GM18873 (cell line): Measurements from ENCODE around the gene STAT5A.

Source experiments
- ATAC-seq: cut with Tn5 transposase; IDR thresholded peaks from one replicate; pipeline ENCODE4 v1.9.1; 2021; ENCODE audit warnings: mild to moderate bottlenecking, moderate library complexity, moderate number of reproducible peaks; ENCODE audit not compliant: unreplicated experiment, low FRiP score

STAT5A gene

DNA sequence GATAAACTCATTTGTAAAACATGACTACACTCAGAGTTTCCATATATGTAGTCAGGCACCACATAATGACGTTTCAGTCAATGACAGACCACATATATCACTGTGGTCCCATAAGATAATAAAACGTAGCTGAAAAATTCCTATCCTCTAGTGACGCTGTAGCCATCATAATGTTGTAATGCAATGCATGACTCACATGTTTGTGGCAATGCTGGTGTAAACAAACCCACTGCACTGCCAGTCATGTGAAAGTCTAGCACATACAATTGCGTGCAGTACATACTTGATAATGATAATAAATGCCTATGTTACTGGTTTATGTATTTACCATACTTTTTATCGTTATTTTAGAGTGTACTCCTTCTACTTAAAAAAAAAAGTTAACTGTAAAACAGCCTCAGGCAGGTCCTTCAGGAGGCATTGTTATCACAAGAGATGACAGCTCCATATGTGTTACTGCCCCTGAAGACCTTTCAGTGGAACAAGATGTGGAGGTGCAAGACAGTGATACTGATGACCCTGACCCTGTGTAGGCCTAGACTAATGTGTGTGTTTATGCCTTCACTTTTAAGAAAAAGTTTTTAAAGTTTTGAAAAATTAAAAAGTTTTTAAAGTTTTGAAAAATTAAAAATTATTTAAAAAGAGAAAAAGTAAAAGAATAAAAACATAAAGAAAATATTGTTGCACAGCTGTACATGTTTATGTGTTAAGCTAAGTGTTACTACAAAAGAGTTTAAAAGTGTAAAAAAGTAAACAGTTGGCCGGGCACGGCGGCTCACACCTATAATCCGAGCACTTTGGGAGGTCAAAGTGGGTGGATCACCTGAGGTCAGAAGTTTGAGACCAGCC lies 21.2 kb upstream of the STAT5A start:
- no peak for ATAC-seq

DNA sequence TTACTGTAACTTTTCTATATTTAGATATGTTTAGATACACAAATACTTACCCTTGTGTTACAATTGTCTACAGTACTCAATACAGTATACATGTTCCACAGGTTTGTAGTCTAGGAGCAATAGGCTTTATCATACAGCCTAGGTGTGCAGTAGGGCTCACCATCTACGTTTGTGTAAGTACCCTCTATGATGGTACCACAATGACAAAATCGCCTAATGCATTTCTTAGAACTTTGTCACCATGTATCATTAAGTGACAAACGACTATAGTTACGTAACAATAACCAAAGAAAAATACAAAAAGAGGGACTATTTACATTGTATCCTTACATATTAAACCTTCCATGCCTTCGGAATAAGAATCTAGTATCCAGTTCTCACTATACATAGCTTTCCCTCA lies 20.1 kb upstream of the STAT5A start:
- no peak for ATAC-seq

DNA sequence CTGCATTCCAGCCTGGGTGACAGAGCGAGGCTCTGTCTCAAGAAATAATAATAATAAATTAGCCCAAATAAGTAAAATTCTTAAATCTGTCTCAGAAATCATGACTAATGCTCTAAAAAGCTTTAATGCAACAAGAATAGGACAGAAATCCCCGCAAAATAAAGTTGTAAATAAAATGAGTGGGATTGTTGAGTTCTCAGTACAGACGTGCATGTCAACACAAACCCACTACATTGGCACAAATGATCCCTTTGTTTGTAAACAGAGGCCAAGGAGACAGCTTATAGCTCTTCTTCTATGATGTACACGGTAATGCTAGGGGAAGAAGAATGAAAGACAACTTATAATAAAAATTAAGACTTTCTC lies 18.1 kb upstream of the STAT5A start:
- ATAC-seq = no peak

DNA sequence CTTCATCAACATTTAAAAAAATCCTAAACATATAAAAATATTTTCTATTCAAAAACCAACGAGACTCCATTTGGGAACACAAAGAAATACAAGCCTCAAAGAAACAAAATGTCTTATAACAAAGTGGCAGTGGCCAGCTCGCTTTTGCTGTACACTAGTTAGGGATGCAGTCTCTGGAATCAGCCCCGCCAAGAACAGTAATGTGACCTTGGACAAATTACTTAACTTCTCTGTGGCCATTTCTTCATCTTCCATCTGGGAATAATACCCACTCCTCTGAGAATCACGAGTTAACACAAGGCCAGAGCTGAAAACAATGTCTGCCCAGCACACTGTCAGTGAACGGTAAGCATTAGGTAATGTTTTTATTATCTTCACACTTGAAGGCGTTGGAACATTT lies 17.7 kb upstream of the STAT5A start:
- no peak for ATAC-seq

DNA sequence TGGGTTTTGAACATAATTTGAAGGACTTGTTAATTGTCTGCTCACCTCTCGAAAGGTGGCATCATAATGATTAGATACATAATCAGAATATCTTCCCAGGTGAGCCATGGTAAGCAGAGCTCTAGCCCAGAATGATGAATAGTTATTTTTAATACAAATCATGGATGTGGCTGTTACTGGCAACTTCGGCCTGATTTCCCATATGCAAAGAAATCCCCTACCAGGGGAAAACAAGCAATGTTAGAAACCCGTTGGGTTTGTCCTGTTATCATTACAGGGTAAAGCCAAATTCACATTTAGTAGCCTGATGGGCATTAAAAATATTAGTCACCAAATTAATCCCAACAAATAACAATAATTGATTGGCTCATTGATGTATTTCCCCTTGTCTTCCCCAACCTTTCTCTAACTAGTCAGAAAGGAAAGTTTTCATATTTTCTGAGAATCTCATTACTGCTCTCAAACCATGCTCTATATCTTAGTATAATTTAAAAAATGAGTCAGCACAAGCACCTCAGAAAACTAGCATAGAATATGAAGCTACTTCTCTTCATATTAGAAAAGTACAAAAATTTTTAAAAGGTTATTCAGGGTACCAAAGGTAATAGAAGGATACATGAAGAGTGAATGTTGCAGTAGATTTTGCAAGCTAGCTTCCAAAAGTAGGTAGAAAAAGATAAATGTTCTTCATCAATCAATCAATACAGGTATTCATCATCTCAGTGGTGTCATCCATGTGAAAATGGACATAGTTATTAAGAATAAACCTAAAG lies 17.1 kb upstream of the STAT5A start:
- no peak for ATAC-seq

DNA sequence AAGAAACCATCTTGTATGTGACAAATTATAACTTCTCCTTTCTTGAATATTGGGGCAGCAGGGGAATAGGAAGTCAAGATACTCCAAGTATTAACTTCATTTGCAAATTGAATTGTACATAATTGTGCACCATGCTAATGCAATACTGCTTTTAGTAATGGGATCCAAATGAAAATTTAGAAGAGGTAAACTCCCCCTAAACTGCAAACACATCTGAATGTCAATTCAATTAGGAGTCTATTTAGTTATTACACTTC lies 16.6 kb upstream of the STAT5A start:
- ATAC-seq = no peak

DNA sequence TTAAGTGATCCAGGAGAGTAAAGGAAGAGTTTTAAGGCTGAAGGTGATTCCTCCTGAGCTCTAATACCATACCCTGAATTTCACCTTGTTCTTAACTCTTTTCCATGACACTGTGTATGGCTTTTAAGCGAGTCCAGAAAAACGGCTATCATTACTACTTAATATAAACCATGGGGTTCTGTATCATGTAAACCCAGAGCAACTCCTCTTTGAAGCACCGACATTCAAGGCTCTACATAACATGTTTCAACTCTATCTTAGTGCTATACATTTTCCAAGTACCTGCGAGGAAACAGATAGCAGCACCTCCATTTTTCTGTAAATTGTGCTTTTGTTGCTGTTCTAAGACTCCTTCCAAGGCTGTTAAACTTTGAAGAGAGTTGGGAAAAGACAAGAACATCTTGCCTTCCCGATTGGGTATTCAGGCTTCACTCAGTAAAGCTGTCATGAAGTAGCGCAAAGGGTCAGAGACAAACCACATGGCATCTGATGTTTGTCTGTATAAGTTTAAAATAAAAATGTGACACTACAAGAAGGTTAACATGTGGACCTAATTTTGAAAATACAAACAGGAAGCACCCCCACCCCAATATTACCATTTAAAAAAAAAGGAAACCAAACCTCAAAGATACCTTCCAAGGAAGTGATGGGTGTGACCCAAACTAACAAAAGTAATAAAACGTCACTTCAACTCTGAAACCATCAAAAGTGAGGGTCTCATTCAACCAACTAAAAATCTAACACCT lies 16.0 kb upstream of the STAT5A start:
- no peak for ATAC-seq

DNA sequence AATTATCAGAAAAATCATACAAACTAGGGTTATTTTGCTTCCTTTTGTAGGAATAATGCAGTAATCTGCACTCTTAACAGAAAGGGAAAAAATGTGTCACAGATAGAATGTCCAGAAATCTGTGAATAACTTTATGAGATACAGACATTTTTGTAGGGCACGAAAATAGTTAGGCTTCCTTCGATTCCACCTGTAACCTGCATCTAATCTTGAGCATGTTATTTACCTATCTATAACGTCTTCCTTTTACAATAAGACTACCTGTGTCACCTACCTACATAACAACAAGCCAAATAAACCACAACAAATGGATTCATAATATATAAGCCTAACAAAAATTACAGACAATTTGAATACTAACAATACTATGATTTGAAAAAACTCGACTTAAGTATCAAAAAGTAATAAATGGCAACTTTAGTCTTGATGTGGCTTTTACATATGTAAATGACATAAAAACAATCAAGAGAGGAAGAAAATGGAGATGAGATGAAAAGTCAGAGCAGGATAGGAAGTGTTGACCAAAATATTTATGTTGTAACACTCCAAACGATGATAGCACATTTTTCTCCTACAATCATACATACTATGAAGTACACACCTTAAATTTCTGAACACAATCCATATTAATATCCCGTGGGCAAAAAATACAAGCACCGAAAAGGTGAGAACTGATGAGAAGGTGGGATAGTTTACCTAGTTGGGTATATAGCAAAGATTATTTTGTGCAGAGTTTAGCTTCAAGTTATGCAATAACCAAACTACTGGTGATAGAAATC lies 14.6 kb upstream of the STAT5A start:
- no peak for ATAC-seq

DNA sequence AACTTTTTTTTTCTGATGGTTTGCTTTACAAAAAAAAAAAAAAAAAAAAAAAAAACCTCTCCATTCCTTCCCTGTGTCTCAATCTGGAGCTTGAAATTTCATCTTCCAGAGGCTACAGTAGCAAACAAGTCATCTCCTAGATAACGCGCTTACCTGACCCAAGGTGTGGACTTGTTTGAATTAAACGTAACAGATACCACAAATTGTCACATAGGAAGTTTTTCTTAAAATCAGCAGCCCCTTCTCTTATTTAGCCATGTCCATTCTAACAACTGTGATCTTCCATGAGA lies 14.1 kb upstream of the STAT5A start:
- no peak for ATAC-seq

DNA sequence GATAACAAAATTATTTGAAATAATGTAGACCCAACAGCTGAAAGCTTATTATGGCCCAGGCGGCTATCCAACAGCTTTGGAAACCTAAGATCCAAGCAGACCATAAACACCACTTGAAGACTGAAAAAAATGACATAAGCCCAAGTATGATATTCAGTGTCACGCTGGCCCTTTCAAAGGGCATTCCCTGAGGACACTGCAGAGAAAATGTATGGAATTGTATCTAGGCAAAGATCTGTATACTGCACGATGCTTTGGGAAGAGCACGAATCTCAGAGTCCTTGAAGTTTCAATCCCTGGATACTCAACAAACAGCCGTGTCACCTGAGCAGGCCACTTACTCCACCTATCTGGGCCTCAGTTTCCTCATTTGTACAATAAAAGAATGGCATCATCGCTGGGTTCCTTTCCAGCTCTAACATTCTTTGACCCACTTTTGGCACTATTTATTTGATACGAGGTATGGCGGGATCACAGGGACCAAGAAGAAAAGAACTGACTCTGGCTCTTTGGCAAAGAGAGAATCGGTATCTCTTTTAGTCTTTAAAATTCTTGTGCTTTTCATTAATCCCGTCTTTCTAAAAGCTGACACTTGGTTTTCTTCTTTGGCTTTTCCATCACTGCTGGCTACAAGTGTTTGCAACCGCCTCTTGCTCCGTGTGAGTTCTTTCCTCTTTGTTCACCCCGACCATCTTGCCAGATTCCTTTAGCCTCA lies 13.3 kb upstream of the STAT5A start:
- no peak for ATAC-seq

DNA sequence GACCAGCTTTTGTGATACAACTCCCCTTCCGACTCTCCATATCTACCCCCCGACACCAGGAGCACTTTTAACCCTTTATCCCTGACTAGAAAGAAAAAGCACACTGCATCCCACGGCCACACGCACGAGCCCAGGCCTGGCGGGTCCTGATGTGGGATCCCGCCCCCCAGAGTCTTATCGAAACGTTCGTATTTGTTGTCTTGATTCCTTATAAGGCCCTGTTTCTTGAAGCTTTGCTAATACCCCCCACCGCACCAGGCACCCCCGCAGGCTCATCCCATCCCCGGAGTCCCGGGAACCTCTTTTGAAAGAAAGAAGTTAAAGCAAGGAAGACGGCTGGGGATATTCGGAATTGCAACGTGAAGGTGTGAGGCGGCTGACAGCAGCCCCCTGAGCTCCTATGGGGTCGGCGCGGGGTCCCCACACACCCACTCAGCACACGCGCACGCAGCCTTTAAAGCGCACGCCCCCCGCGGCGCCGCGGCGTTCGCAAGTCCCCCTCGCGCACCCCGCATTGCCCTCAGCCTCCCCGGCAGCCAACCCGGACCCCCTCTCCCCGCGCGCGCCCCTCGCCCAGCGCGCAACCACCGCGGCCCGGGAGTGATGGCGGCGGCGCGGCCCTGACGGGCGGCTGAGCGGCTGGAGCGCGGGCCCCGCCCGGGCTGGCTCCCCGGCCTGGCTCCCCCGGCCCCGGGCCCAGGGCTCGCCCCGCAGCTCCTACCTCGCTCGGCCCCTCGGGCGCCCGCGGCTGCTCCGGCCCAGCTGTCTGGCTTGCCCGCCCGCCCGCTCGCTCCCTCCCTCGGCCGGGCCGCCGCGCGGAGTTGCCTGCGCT lies 12.6 kb upstream of the STAT5A start:
- ATAC-seq = no peak

DNA sequence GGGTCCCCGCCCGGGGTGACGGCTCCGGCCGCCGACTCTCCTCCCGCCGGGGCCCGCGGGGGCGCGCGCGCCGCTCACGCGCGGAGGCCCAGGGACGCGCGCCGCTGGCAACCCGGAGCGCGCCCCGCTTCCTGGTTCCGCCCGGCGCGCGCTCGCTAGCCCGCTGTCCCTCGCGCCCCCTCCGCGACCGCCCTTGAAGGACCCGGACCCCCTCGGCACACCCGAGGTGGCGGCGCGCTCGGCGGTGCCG lies 12.0 kb upstream of the STAT5A start, which contains the start of gene STAT5B:
TSS of gene STAT5B (minus strand) at position 33 of the 250 bp plus-strand sequence. CDS start 44,264 bp downstream, outside the sequence.
- no peak for ATAC-seq

DNA sequence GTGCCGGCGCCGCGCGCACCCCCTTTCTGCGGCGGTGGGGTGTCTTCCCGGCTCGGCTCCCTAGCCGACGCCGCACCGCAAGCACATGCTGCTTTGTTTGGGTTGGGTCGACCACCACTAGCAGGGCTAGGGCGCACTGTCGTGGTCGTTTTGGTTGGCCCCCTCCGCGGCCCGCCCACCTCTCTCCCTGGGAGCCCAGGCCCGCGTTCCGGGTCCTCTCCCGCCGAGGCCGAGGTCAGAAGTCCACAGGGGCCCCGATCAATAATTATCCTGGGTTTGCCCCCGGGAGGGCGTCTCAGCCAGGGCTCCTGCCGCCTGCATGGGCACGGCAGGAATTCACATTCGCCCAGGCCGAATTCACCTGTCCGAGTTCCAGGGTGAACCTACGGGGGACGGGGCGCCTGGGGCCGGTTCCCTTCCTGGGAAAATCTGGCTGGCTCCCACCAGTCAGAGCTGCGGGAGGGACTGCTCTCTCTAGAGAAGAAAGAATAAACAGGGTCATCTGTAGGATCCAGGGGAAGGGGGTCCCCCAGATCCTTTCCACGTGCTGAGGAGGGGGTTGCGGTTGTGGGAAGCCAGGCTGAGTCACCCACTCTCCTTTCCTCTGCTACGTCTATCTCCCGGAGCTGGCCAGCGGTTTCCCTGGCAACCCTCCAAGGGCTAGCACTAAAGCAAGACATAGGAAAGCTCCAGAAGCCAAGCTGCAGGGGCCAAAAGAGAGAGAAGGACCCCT lies 11.5 kb upstream of the STAT5A start:
- no peak for ATAC-seq

DNA sequence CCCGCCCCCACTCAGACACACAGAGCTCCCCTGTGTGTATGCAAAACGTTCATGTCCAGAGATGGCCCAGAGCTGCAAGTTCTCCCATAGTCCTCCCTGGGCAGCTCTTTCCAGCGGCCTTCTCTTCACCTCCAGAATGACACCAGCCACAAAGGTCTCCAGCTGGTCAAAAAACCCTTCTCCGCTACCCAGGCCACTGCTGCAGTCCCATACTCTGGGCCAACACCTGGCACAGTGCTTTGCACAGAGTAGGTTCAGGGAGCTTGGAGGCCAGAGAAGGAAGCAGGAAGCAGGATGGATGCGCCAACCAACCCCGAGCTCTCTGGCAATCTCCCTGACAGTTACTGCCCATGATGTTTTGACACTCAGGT lies 11.0 kb upstream of the STAT5A start:
- ATAC-seq = no peak

DNA sequence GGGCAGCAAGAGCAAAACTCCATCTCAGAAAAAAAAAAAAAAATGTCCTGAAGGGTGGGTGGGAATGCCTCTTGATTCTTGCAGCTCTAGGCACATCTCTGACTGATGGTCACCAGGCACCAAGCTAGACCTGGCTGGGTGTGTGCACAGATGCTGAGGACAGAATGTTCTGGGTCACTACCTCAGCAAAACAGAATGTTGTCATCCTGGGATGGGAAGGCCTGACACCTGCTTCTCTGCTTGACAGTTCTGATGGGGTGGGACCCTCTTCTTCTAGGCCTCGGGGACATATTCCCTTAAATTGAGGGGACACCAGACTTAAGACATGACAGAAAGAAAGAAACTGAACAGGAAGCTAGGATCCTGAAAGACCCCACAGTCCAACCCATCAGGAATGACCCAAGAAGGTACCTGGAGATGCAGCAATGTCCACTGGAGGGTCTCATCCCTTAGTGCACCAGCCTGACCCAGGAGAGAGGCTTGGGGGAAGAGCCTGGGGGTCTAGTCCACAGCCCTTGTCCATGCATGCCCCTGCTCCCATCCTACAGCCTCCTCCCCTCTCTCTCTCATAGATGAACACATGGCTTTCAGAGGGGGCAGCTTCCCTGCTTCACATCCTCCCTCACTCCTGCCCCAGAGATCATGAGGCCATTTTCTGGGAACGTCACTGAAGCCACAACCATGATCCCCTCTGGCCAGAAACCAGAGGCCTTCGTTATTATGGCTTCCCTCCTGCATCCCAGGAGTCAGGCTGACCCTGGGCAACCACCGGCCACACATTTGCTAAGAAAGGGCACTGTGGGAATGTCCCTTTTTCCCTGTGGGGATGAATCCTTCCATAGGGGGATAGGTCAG lies 8.3 kb upstream of the STAT5A start:
- ATAC-seq = no peak

DNA sequence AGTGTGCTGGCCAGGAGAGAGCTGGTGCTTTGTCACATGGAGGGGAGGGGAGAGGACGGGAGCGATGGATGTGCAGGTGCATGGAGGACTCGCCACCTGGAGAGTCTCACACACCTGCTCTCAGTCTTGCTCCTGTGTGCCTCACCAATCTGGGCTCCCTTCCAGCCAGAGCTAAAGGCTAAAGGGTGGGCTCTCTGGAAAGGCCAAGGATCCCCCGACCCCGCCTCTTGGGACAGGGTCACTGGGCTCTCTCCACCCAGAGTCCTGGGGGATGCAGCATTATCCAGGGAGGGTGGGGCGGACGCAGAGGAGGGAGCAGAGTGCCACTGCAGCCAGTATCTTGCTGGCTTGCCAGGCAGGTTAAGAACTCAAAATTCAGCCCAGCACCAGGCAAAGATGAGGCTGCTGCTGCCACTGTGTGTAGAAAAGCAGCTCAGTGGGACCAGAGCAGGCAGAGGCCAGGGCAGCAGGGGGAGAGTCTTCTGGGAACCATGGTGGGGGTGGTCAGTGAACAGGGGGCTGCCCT lies 6.7 kb upstream of the STAT5A start:
- no peak for ATAC-seq

DNA sequence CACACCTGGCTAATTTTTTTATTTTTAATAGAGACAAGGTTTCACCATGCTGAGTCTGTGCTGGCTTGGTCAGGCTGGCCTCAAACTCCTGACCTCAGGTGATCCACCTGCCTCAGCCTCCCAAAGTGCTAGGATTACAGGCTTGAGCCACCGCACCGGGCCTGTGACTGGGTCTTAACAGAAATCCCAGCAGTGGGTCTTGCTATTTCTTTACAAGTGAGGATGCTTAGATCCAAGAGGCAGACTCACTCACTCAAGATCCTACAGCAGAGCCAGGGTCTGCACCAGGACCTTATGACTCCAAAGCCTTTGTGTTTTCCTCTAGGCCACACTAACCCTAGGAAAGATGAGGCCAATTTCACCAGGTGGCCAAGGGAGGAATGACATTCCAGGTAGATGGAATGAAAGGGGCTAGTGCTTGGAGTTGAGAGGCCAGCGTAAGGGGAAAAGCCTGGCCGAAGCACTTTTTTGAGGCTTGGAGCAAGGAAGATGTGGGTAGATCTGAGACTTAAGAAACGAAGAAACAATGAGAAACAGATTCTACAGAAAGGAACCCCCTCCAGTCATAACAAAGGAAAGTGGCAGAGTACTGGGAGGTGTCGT lies 5.7 kb upstream of the STAT5A start:
- no peak for ATAC-seq
